KMS-11 (cell line): ENCODE measurements around the gene SEPTIN12.

Source experiments
- H2AFZ ChIP-seq: fragments of 200-600 bp; sonication (generic); 2 replicates; pipeline ENCODE4 v1.6.1; 2016; ENCODE audit warnings: antibody characterized with exemption, mixed run types, low read depth
- H3K27ac ChIP-seq: fragments of 200-600 bp; sonication (generic); 2 replicates; pipeline ENCODE4 v1.6.1; 2016; ENCODE audit warnings: mild to moderate bottlenecking, mixed run types
- H3K27me3 ChIP-seq: fragments of 200-600 bp; sonication (generic); 2 replicates; pipeline ENCODE4 v1.6.1; 2017; ENCODE audit warnings: mild to moderate bottlenecking, low read depth, mixed run types, moderate library complexity; ENCODE audit not compliant: insufficient read depth
- H3K36me3 ChIP-seq: fragments of 200-600 bp; sonication (generic); 2 replicates; pipeline ENCODE4 v1.6.1; 2017; ENCODE audit warnings: mild to moderate bottlenecking, mixed run types; ENCODE audit not compliant: insufficient read depth
- H3K4me1 ChIP-seq: fragments of 200-600 bp; sonication (generic); 2 replicates; pipeline ENCODE4 v1.6.1; 2016; ENCODE audit warnings: mild to moderate bottlenecking, low read depth, mixed run types; ENCODE audit not compliant: poor library complexity, severe bottlenecking
- H3K4me2 ChIP-seq: fragments of 200-600 bp; sonication (generic); 2 replicates; pipeline ENCODE4 v1.7.0; 2016; ENCODE audit warnings: mild to moderate bottlenecking, mixed run types
- H3K4me3 ChIP-seq: fragments of 200-600 bp; sonication (generic); IDR thresholded peaks from 2 replicates; pipeline ENCODE4 v1.6.1; 2017; ENCODE audit warnings: low read depth, low read length, mixed read lengths; ENCODE audit not compliant: insufficient read depth
- H3K79me2 ChIP-seq: fragments of 200-600 bp; sonication (generic); 2 replicates; pipeline ENCODE4 v1.6.1; 2016; ENCODE audit warnings: low read depth, mixed run types; ENCODE audit not compliant: insufficient read depth
- H3K9ac ChIP-seq: fragments of 200-600 bp; sonication (generic); 2 replicates; pipeline ENCODE4 v1.6.1; 2016; ENCODE audit warnings: mild to moderate bottlenecking, mixed run types
- H4K20me1 ChIP-seq: fragments of 200-600 bp; sonication (generic); 2 replicates; pipeline ENCODE4 v1.6.1; 2016; ENCODE audit warnings: mild to moderate bottlenecking, mixed run types; ENCODE audit not compliant: insufficient read depth
- TF ChIP-seq, protein P1 (sequence below): fragments of 200-600 bp; sonication (generic); conservative IDR thresholded peaks from 2 replicates; pipeline ENCODE4 v1.6.1; 2017; ENCODE audit warnings: low read depth, mild to moderate bottlenecking, antibody characterized with exemption, low read length, moderate library complexity, mixed read lengths

SEPTIN12 gene

GRCh38 chr16:4768549-4769305 is 19.4 kb downstream of the SEPTIN12 start:
- H2AFZ ChIP-seq: peak overlapping the region; percentile 97
- H3K4me2 ChIP-seq: peak overlapping the region; percentile 85
- no peak overlapping the region for H3K4me3 ChIP-seq
- peak overlapping the region; percentile 41 for H3K9ac ChIP-seq
- H3K36me3 ChIP-seq: no peaks in the 10 kb centered on the region
- peaks cover 18% of the 10 kb centered on the region for H3K4me1 ChIP-seq
- peak overlapping the region; percentile 44 for H3K27ac ChIP-seq
- H3K27me3 ChIP-seq: no peaks in the 10 kb centered on the region
- H4K20me1 ChIP-seq: no peaks in the 10 kb centered on the region
- TF ChIP-seq, protein P1, sequence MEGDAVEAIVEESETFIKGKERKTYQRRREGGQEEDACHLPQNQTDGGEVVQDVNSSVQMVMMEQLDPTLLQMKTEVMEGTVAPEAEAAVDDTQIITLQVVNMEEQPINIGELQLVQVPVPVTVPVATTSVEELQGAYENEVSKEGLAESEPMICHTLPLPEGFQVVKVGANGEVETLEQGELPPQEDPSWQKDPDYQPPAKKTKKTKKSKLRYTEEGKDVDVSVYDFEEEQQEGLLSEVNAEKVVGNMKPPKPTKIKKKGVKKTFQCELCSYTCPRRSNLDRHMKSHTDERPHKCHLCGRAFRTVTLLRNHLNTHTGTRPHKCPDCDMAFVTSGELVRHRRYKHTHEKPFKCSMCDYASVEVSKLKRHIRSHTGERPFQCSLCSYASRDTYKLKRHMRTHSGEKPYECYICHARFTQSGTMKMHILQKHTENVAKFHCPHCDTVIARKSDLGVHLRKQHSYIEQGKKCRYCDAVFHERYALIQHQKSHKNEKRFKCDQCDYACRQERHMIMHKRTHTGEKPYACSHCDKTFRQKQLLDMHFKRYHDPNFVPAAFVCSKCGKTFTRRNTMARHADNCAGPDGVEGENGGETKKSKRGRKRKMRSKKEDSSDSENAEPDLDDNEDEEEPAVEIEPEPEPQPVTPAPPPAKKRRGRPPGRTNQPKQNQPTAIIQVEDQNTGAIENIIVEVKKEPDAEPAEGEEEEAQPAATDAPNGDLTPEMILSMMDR: no peak
- H3K79me2 ChIP-seq: 0 out of 2 replicates have a peak, but pooled peaks cover 3% of the 10 kb centered on the region

- no peaks in the 10 kb centered on the region for H3K27me3 ChIP-seq
- peak overlapping the region; percentile 85 for H3K4me2 ChIP-seq
- H4K20me1 ChIP-seq: no peaks in the 10 kb centered on the region
- H3K36me3 ChIP-seq: no peaks in the 10 kb centered on the region
- H3K4me1 ChIP-seq: peaks cover 18% of the 10 kb centered on the region
- H3K4me3 ChIP-seq: no peak overlapping the region
- 0 out of 2 replicates have a peak, but pooled peaks cover 3% of the 10 kb centered on the region for H3K79me2 ChIP-seq
- peak overlapping the region; percentile 44 for H3K27ac ChIP-seq
- peak overlapping the region; percentile 97 for H2AFZ ChIP-seq
- H3K9ac ChIP-seq: peak overlapping the region; percentile 41
- TF ChIP-seq, protein P1: no peak
Measured at GRCh38 chr16:4767872-4768548, 20.1 kb downstream of the SEPTIN12 start.

DNA sequence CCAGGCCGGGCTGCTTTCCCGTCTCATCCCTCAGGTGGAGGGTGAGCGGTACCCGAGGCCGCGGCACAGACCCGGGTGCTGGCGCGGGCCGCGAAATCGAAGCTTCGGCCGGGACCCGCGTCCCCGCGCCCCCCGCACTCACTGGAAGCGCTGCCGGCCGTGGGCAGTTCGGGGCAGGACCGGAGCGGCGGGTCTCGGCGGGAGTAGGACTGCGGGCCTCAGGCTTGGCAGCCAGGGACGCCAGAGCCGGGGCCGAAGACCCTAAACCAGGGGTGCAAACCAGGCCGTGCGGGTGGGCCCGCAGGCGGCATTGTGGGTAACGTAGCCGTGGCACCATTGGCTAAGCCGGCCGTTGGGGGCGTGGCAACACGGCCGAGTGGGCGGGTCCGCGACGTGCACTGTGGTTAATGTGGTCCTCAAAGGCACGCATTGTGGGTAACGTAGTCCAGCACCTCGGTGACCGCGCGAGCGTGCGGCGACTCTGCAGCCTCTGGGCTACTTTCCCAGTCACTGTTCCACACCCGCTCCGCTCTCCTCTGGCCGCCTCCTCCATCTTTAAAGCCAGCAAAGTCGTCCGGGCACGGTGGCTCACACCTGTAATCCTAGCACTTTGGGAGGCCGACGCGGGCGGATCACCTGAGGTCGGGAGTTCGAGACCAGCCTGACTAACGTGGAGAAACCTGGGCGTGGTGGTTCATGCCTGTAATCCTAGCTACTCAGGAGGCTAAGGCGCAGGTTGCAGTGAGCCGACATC is 21.1 kb downstream of the SEPTIN12 start, which contains the start of gene ZNF500:
Gene ZNF500, minus strand, starts transcription at position 288 of the 754 bp plus-strand sequence. CDS start 1,184 bp downstream, outside the sequence.
- no peaks in the 10 kb centered on the region for H3K36me3 ChIP-seq
- H3K4me3 ChIP-seq: no peak within 1 kb of the TSS
- peak within 1 kb of the TSS; percentile 85 for H3K4me2 ChIP-seq
- peak within 1 kb of the TSS; percentile 80 for H3K9ac ChIP-seq
- TF ChIP-seq, protein P1: no peak
- H2AFZ ChIP-seq: peak within 1 kb of the TSS; percentile 97
- H3K27me3 ChIP-seq: no peaks in the 10 kb centered on the region
- H3K27ac ChIP-seq: peak within 1 kb of the TSS; percentile 46
- H4K20me1 ChIP-seq: no peaks in the 10 kb centered on the region
- 0 out of 2 replicates have a peak, but pooled peaks cover 3% of the 10 kb centered on the region for H3K79me2 ChIP-seq
- peaks cover 18% of the 10 kb centered on the region for H3K4me1 ChIP-seq
